PC-9 (cell line): ENCODE measurements around the gene ALG6. TPM values are rescaled to one million over a fixed set of nuclear protein-coding genes. Genes with fewer than 3 reads are reported as not detected.

Source experiments
- BruUV-seq: library from RNA; stranded (reverse); fragments of 400-500 nt; replicated peaks from 2 replicates; lab custom pipeline; 2021; lab: Mats Ljungman, UMichigan
- CTCF ChIA-PET: fragments of 300-600 bp; sonication (Branson Sonifier 250); formaldehyde crosslinking; loops from one replicate; lab custom pipeline; 2022; ENCODE audit warnings: antibody characterized with exemption; lab: Charles Lee
- POLR2A ChIA-PET: fragments of 300-600 bp; sonication (Branson Sonifier 250); formaldehyde crosslinking; loops from one replicate; lab custom pipeline; 2022; ENCODE audit warnings: antibody characterized with exemption; ENCODE audit not compliant: unreplicated experiment; lab: Charles Lee
- DNase-seq, 2 experiments: peaks; one replicate each; pipeline versions ENCODE4 v3.0.0 to v3.0.0-alpha.2; 2015 to 2022; ENCODE audit warnings: mixed read lengths in 1 of 2
- H2AFZ ChIP-seq: fragments of 200-600 bp; sonication (generic); 2 replicates; pipeline ENCODE4 v1.8.1; 2017; ENCODE audit warnings: antibody characterized with exemption
- H3F3A ChIP-seq: fragments of 200-600 bp; sonication (generic); 2 replicates; pipeline ENCODE4 v1.8.1; 2017; ENCODE audit warnings: antibody characterized with exemption, mild to moderate bottlenecking, low read depth; ENCODE audit not compliant: insufficient read depth
- H3K27ac ChIP-seq: fragments of 200-600 bp; sonication (generic); 2 replicates; pipeline ENCODE4 v1.6.1; 2016; ENCODE audit warnings: mixed run types
- H3K27me3 ChIP-seq: fragments of 200-600 bp; sonication (generic); 2 replicates; pipeline ENCODE4 v1.6.1; 2016; ENCODE audit warnings: low read depth, mixed run types; ENCODE audit not compliant: insufficient read depth
- H3K36me3 ChIP-seq: fragments of 200-600 bp; sonication (generic); 2 replicates; pipeline ENCODE4 v1.6.1; 2016; ENCODE audit warnings: low read depth, mixed run types
- H3K4me1 ChIP-seq: fragments of 200-600 bp; sonication (generic); replicated peaks from 2 replicates; pipeline ENCODE4 v1.6.1; 2016; ENCODE audit warnings: mixed run types; ENCODE audit not compliant: insufficient read depth
- H3K4me2 ChIP-seq: fragments of 200-600 bp; sonication (generic); 2 replicates; pipeline ENCODE4 v1.6.1; 2017; ENCODE audit warnings: mixed run types
- H3K4me3 ChIP-seq: fragments of 200-600 bp; sonication (generic); 2 replicates; pipeline ENCODE4 v1.6.1; 2016; ENCODE audit warnings: mixed run types
- H3K79me2 ChIP-seq: fragments of 200-600 bp; sonication (generic); 2 replicates; pipeline ENCODE4 v1.6.1; 2017; ENCODE audit warnings: low read depth, mixed run types
- H3K9me2 ChIP-seq: fragments of 200-600 bp; sonication (generic); 2 replicates; pipeline ENCODE4 v1.8.1; 2017; ENCODE audit warnings: mild to moderate bottlenecking; ENCODE audit not compliant: insufficient read depth
- H3K9me3 ChIP-seq: fragments of 200-600 bp; sonication (generic); 2 replicates; pipeline ENCODE4 v1.8.1; 2016; ENCODE audit warnings: low read depth; ENCODE audit not compliant: insufficient read depth
- H4K20me1 ChIP-seq: fragments of 200-600 bp; sonication (generic); 2 replicates; pipeline ENCODE4 v1.8.1; 2017; ENCODE audit not compliant: insufficient read depth
- EZH2 ChIP-seq: fragments of 200-600 bp; sonication (generic); IDR thresholded peaks from 2 replicates; pipeline ENCODE4 v1.8.0; 2017; ENCODE audit warnings: antibody characterized with exemption, low read depth
- intact Hi-C: fragments of 100-400 bp; cut with micrococcal nuclease; formaldehyde crosslinking; loops from one replicate; pipeline ENCODE4 v1.10.0; 2022; ENCODE audit not compliant: unreplicated experiment
- total RNA-seq: library from RNA; stranded (reverse); gene quantifications from 2 replicates; pipeline ENCODE4 v1.2.3, GENCODE V29; 2021
- TF ChIP-seq, protein P1 (sequence below): fragments of 200-600 bp; sonication (generic); conservative IDR thresholded peaks from 2 replicates; pipeline ENCODE4 v1.6.1; 2017; ENCODE audit warnings: mixed run types, antibody characterized with exemption, mild to moderate bottlenecking, moderate library complexity

ALG6 gene
- total RNA-seq, 1 experiment from 2014 or later = 14.7 TPM

DNA sequence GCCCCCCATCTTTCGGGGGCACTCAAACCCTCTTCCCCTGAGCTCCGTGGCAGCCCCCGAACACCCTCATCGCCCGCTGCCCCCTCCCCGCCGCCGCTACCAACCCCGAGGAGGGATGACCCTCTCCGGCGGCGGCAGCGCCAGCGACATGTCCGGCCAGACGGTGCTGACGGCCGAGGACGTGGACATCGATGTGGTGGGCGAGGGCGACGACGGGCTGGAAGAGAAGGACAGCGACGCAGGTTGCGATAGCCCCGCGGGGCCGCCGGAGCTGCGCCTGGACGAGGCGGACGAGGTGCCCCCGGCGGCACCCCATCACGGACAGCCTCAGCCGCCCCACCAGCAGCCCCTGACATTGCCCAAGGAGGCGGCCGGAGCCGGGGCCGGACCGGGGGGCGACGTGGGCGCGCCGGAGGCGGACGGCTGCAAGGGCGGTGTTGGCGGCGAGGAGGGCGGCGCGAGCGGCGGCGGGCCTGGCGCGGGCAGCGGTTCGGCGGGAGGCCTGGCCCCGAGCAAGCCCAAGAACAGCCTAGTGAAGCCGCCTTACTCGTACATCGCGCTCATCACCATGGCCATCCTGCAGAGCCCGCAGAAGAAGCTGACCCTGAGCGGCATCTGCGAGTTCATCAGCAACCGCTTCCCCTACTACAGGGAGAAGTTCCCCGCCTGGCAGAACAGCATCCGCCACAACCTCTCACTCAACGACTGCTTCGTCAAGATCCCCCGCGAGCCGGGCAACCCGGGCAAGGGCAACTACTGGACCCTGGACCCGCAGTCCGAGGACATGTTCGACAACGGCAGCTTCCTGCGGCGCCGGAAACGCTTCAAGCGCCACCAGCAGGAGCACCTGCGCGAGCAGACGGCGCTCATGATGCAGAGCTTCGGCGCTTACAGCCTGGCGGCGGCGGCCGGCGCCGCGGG is 44.2 kb upstream of the ALG6 start:
- Histone ChIP-seq H3K27ac (no peak overlapping the region), H2AFZ (no peak overlapping the region), H4K20me1 (no peaks in the 10 kb centered on the region), H3F3A (no peaks in the 10 kb centered on the region), H3K9me3 (no peaks in the 10 kb centered on the region), H3K4me3 (no peak overlapping the region), H3K4me1 (no peaks in the 10 kb centered on the region), H3K79me2 (no peaks in the 10 kb centered on the region), H3K9me2 (no peaks in the 10 kb centered on the region), H3K4me2 (no peak overlapping the region), H3K36me3 (no peaks in the 10 kb centered on the region), H3K27me3 (peaks cover 2% of the 10 kb centered on the region; the same call in 1 of the 2 replicates)
- POLR2A ChIA-PET = no interaction called here
- DNase-seq = no peak
- TF ChIP-seq, protein P1, sequence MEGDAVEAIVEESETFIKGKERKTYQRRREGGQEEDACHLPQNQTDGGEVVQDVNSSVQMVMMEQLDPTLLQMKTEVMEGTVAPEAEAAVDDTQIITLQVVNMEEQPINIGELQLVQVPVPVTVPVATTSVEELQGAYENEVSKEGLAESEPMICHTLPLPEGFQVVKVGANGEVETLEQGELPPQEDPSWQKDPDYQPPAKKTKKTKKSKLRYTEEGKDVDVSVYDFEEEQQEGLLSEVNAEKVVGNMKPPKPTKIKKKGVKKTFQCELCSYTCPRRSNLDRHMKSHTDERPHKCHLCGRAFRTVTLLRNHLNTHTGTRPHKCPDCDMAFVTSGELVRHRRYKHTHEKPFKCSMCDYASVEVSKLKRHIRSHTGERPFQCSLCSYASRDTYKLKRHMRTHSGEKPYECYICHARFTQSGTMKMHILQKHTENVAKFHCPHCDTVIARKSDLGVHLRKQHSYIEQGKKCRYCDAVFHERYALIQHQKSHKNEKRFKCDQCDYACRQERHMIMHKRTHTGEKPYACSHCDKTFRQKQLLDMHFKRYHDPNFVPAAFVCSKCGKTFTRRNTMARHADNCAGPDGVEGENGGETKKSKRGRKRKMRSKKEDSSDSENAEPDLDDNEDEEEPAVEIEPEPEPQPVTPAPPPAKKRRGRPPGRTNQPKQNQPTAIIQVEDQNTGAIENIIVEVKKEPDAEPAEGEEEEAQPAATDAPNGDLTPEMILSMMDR = no peak
- TF ChIP-seq EZH2 = no peak
- CTCF ChIA-PET = no interaction called here
- intact Hi-C loops = no loop called here
- BruUV-seq = no TSS peak

DNA sequence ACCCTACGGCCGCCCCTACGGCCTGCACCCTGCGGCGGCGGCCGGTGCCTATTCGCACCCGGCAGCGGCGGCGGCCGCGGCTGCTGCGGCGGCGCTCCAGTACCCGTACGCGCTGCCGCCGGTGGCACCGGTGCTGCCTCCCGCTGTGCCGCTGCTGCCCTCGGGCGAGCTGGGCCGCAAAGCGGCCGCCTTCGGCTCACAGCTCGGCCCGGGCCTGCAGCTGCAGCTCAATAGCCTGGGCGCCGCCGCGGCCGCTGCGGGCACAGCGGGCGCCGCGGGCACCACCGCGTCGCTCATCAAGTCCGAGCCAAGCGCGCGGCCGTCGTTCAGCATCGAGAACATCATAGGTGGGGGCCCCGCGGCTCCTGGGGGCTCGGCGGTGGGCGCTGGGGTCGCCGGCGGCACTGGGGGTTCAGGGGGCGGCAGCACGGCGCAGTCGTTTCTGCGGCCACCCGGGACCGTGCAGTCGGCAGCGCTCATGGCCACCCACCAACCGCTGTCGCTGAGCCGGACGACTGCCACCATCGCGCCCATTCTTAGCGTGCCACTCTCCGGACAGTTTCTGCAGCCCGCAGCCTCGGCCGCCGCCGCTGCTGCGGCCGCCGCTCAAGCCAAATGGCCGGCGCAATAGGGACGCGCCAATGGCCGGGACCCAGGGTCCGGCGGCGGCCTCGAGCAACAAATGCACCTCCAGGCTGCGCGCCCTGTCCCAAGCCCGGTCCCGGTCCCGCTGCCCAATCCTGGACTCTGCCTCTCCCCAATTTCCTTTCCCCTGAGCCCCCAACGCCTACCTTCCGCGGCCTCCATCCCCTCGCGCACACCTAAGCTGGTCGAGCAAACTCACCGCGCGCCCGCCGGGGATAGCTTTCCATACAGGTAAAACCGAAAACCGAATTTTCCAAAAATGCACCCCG is 43.3 kb upstream of the ALG6 start:
- no peaks in the 10 kb centered on the region for H3K27me3 ChIP-seq
- no peak overlapping the region for H3K27ac ChIP-seq
- POLR2A ChIA-PET = no interaction called here
- H2AFZ ChIP-seq = no peak overlapping the region
- DNase-seq = no peak
- H4K20me1 ChIP-seq = no peaks in the 10 kb centered on the region
- TF ChIP-seq EZH2 = no peak
- TF ChIP-seq, protein P1 = no peak
- H3K9me2 ChIP-seq = no peaks in the 10 kb centered on the region
- H3K4me1 ChIP-seq = no peaks in the 10 kb centered on the region
- H3K36me3 ChIP-seq = no peaks in the 10 kb centered on the region
- BruUV-seq = no TSS peak
- intact Hi-C loops = no loop called here
- H3K79me2 ChIP-seq = no peaks in the 10 kb centered on the region
- H3K4me3 ChIP-seq = no peak overlapping the region
- no peak overlapping the region for H3K4me2 ChIP-seq
- no peaks in the 10 kb centered on the region for H3K9me3 ChIP-seq
- no peaks in the 10 kb centered on the region for H3F3A ChIP-seq
- CTCF ChIA-PET = no interaction called here

DNA sequence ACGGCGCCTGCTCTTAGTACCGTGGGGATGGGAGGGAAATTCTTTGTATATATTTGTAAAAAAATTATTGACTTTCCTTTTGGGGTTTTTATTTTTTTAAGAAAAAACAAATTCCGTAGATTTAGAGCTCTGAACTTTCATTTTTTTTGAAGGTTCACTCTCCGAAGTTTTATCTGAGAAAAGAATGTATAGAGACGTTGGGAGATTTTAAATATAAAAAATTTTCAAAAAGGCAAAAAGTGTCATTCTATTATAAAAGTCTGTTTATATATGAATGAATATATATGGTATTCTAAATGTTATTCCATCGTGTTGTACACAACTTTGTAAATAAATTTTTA is 42.7 kb upstream of the ALG6 start:
- POLR2A ChIA-PET = no interaction called here
- intact Hi-C loops = no loop called here

More for the DNA sequence above, 42.7 kb upstream of the ALG6 start:
- H3K9me2 ChIP-seq = no peaks in the 10 kb centered on the region
- H3K36me3 ChIP-seq = no peaks in the 10 kb centered on the region
- CTCF ChIA-PET = no interaction called here
- H3K4me3 ChIP-seq = no peak overlapping the region
- no peak overlapping the region for H3K27ac ChIP-seq
- no peaks in the 10 kb centered on the region for H3K9me3 ChIP-seq
- no peak overlapping the region for H3K4me2 ChIP-seq
- H3K27me3 ChIP-seq = no peaks in the 10 kb centered on the region
- no peaks in the 10 kb centered on the region for H3K4me1 ChIP-seq
- H4K20me1 ChIP-seq = no peaks in the 10 kb centered on the region
- H2AFZ ChIP-seq = no peak overlapping the region
- no TSS peak for BruUV-seq
- no peaks in the 10 kb centered on the region for H3F3A ChIP-seq
- TF ChIP-seq EZH2 = no peak
- TF ChIP-seq, protein P1 = no peak
- no peak for DNase-seq
- H3K79me2 ChIP-seq = no peaks in the 10 kb centered on the region
